ENCODE measurements around the gene PLPPR3. TPM values are rescaled to one million over a fixed set of nuclear protein-coding genes. Genes with fewer than 3 reads are reported as not detected.

PLPPR3 gene
- total RNA-seq, 1 donor from 2014 or later = 5.4 TPM

DNA sequence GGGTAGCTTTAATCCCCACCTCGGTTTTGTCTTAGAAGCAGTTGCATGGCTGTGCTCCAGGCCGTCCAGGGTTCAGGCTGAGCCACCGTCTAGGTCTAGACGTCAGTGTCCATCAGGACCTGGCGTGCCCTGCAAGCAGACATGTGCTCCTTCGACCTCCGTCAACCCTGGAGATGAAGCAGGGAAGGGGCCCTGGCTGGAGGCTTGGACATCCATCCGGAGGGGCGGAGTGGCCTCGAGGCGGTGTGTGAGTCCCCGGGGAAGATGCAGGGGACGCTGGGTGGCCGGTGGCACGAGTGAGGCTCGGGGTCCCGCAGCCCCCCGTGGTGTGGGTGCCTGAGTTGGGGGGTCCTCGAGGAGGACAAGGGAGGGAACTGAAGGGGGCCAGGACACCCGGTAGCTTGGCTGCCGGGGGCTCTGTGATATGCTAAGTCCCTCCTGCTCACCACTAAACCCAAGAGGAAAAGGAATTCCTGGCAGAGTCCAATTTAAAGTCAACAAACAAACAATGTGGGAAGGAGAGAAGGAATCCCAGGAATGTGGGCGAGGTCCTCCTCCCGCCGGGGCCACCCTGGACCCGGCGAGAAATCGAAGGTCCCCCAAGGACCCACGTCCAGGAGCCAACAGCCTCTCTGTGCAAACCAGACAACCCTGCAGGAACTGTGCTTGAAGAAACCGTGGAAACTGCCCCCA, 39.4 kb downstream of the PLPPR3 start:
- no peaks in the 10 kb centered on the region for H3K27me3 Mint-ChIP-seq (ENCODE audit: low read depth)
- TF ChIP-seq, protein P1, sequence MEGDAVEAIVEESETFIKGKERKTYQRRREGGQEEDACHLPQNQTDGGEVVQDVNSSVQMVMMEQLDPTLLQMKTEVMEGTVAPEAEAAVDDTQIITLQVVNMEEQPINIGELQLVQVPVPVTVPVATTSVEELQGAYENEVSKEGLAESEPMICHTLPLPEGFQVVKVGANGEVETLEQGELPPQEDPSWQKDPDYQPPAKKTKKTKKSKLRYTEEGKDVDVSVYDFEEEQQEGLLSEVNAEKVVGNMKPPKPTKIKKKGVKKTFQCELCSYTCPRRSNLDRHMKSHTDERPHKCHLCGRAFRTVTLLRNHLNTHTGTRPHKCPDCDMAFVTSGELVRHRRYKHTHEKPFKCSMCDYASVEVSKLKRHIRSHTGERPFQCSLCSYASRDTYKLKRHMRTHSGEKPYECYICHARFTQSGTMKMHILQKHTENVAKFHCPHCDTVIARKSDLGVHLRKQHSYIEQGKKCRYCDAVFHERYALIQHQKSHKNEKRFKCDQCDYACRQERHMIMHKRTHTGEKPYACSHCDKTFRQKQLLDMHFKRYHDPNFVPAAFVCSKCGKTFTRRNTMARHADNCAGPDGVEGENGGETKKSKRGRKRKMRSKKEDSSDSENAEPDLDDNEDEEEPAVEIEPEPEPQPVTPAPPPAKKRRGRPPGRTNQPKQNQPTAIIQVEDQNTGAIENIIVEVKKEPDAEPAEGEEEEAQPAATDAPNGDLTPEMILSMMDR (IDR thresholded peaks at IDR 0.05) = no peak
- H3K9me3 Mint-ChIP-seq (ENCODE audit: low read depth) = no peaks in the 10 kb centered on the region
- H3K27ac Mint-ChIP-seq (ENCODE audit: unreplicated experiment) = peak overlapping the region; percentile 92
- peak; percentile 93 for DNase-seq (ENCODE audit: low spot score)
- peak overlapping the region; percentile 76 for H3K4me3 Mint-ChIP-seq (ENCODE audit: unreplicated experiment)
- H3K4me1 Mint-ChIP-seq (ENCODE audit: low read depth) = peaks cover 33% of the 10 kb centered on the region
- H3K36me3 Mint-ChIP-seq (ENCODE audit: low read depth) = no peaks in the 10 kb centered on the region

DNA sequence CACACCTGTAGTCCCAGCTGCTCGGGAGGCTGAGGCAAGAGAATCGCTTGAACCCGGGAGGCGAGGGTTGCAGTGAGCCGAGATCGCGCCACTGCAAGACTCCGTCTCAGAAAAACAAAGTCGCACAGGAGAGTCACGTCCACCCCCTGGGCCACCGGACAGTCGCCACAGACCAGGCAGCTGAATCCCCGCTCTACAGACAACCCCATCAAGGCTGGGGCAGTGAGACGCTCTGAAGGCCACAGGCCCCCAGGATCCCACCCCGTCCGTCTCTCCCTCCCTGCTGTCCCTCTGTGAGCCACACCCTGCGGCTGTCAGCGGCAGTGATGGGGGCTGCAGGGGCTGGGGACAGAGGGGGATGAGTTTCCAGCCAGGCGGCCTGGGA, 40.0 kb downstream of the PLPPR3 start:
- H3K36me3 Mint-ChIP-seq (ENCODE audit: low read depth) = no peaks in the 10 kb centered on the region
- TF ChIP-seq, protein P1 (IDR thresholded peaks at IDR 0.05) = no peak
- DNase-seq (ENCODE audit: low spot score) = peak; percentile 78
- H3K4me1 Mint-ChIP-seq (ENCODE audit: low read depth) = peaks cover 33% of the 10 kb centered on the region
- H3K9me3 Mint-ChIP-seq (ENCODE audit: low read depth) = no peaks in the 10 kb centered on the region
- no peaks in the 10 kb centered on the region for H3K27me3 Mint-ChIP-seq (ENCODE audit: low read depth)
- H3K27ac Mint-ChIP-seq (ENCODE audit: unreplicated experiment) = peak overlapping the region; percentile 92
- peak overlapping the region; percentile 76 for H3K4me3 Mint-ChIP-seq (ENCODE audit: unreplicated experiment)

DNA sequence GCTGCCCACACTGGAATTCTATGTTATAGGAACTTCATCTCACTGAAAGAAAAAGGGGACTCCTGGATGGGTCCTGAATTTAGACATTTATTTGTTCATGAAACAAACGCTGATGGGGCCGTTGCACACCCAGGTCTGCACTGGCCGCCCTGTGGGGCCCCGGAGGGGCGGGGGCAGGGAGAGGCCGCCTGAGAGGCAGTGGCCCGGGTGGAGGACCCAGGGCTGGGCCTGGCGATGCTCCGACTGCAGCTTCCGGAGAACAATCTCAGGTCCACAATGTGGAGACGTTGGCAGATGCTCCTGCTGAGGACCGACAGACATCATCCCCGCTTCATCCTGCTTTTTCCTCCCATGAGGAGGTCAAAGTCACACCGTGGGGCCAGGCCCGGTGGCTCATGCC, 40.8 kb downstream of the PLPPR3 start:
- TF ChIP-seq, protein P1 (IDR thresholded peaks at IDR 0.05) = no peak
- Mint-ChIP-seq H3K9me3 (ENCODE audit: low read depth) (no peaks in the 10 kb centered on the region), H3K4me3 (ENCODE audit: unreplicated experiment) (no peak overlapping the region), H3K4me1 (ENCODE audit: low read depth) (peaks cover 33% of the 10 kb centered on the region), H3K27me3 (ENCODE audit: low read depth) (no peaks in the 10 kb centered on the region), H3K36me3 (ENCODE audit: low read depth) (no peaks in the 10 kb centered on the region), H3K27ac (ENCODE audit: unreplicated experiment) (peak overlapping the region; percentile 41)
- DNase-seq (ENCODE audit: low spot score) = peak; percentile 59

DNA sequence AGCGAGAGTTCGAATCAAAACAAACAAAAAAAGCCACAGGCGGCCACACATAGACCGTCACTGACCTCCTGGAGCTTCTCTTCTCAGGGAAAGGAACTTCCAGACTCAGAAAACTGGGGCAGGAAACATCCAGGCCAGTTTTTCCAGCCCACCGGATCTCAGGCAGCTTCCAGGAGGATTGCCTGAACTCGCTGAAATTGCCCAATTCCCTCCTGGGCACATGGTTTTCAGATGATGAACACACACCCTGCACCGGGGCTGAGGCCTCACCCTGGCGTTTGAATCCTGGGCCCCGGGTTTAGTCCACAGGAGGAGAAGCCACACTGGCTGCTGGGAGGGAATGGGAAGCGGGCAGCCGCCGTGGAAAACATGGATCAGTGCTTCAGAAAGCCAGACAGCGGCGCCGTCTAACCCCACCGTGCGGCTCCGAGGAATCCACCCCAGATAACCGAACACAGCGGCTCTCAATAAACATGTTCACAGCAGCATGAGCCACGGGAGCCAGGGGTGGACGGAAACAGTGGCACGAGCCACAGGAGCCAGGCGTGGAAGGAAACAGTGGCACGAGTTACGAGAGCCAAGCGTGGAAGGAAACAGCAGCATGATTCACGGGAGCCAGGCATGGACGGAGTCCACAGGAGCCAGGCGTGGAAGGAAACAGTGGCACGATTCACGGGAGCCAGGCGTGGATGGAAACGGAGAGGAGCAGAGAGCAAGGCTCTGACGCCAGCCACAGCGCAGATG, 42.7 kb downstream of the PLPPR3 start:
- Mint-ChIP-seq H3K27ac (ENCODE audit: unreplicated experiment) (peak overlapping the region; percentile 97), H3K4me3 (ENCODE audit: unreplicated experiment) (peak overlapping the region; percentile 49), H3K9me3 (ENCODE audit: low read depth) (no peaks in the 10 kb centered on the region), H3K36me3 (ENCODE audit: low read depth) (no peaks in the 10 kb centered on the region), H3K4me1 (ENCODE audit: low read depth) (peaks cover 28% of the 10 kb centered on the region), H3K27me3 (ENCODE audit: low read depth) (no peaks in the 10 kb centered on the region)
- DNase-seq (ENCODE audit: low spot score) = peak; percentile 82
- TF ChIP-seq, protein P1 (IDR thresholded peaks at IDR 0.05) = no peak

DNA sequence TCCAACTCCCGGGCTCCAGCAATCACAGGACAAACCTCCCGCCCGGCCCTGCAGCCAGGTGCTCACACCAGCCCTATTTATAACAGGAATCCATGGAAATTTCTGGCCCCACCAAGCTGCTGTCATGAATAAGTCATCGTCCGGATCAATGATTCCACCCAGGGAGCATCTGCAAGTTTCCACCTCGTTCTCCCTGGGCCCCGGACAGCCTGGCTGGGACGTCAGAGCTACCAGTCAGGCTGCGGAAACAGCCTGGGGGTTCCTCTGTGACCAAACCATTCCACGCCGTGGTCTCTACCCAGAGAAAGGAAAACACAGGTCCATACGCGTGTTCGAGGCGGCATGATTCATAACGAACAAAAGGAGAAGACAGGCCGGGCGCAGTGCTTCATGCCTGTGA, 45.2 kb downstream of the PLPPR3 start:
- Mint-ChIP-seq H3K36me3 (ENCODE audit: low read depth) (no peaks in the 10 kb centered on the region), H3K4me3 (ENCODE audit: unreplicated experiment) (no peak overlapping the region), H3K4me1 (ENCODE audit: low read depth) (peaks cover 9% of the 10 kb centered on the region), H3K9me3 (ENCODE audit: low read depth) (no peaks in the 10 kb centered on the region), H3K27ac (ENCODE audit: unreplicated experiment) (no peak overlapping the region), H3K27me3 (ENCODE audit: low read depth) (no peaks in the 10 kb centered on the region)
- TF ChIP-seq, protein P1 (IDR thresholded peaks at IDR 0.05) = no peak
- DNase-seq (ENCODE audit: low spot score) = peak; percentile 80

Measured in chondrocyte (in vitro differentiated cells).